Measurements from ENCODE around the gene FMNL2.
A peak's percentile ranks its signal among the peaks of the same experiment; 100 is the strongest.

FMNL2 gene

GRCh38 chr2:152405206-152406118, 70.5 kb downstream of the FMNL2 start:
- DNase-seq, result no peak

DNA sequence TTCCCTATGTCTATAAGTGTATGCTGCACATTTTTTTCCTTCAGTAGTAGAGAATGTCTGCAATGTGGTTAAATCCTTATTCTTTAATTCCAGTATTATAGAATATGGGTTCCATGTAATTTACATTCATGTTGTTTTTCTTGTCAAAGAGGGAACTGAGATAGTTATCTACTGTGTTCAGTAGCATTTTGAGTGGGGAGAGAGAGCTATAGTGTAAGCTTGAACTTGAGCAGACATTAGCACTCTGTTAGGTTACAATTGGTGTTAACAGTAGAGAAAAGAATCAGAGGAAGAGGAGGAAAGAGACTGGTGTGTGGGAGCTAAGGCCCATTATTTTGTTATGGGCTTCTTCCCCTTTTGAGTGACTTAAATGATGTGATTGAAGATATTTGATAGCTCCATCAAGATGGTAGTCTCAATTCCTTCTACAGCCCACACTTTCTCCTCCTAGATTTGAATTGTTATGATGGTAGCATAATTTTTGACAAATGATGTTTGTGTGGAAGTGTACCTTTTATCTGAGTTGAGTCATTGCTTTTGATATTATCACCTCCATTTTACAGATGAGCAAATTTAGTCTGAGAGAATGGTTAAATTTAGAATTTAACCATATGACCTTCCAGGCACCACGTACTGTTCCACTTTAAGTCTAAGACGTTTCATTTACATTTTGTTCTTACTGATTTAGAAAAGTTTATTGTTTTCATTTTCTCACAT, 71.3 kb downstream of the FMNL2 start:
- DNase-seq, result no peak

GRCh38 chr2:152406836-152407161, 71.8 kb downstream of the FMNL2 start:
- DNase-seq, result no peak

GRCh38 chr2:152407204-152407721, 72.3 kb downstream of the FMNL2 start:
- no peak for DNase-seq

DNA sequence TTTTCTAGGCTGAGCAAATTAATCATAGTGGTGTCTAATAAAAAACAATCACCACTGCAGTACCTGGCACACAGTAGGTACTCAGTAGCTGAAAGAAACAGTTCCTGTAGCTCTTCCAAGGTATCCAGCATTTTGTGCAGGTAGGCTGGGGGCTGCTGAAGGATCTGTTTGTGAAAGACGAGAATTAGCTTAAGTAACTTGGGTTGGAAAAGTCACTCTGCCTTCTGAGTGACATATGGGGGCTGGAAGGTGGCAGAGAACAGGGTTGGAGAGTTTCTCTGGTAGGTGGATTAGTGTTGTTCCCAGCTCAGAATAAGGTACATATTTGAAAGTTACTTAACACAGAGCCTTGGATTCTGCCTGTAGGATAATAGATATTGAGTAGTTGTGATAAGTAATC, 72.8 kb downstream of the FMNL2 start:
- no peak for DNase-seq

DNA sequence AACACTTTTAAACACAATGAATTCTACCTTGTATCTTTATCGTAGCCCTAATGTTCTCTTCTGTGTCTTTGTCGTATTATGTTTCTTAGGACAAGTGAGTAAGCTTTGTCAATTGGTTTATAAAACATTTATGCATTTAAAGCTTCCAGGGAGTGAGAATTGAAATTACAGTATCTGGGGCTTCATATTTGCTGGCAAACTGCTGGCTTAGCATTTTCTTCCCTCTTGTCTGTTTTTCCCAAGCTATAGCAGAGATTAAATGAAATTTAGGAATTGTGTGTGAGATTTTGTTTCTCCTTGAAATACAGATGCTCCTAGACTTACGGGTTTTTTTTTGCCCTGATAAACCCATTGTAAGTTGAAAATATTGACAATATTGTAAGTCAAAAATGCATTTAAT, 73.3 kb downstream of the FMNL2 start:
- DNase-seq, result no peak

DNA sequence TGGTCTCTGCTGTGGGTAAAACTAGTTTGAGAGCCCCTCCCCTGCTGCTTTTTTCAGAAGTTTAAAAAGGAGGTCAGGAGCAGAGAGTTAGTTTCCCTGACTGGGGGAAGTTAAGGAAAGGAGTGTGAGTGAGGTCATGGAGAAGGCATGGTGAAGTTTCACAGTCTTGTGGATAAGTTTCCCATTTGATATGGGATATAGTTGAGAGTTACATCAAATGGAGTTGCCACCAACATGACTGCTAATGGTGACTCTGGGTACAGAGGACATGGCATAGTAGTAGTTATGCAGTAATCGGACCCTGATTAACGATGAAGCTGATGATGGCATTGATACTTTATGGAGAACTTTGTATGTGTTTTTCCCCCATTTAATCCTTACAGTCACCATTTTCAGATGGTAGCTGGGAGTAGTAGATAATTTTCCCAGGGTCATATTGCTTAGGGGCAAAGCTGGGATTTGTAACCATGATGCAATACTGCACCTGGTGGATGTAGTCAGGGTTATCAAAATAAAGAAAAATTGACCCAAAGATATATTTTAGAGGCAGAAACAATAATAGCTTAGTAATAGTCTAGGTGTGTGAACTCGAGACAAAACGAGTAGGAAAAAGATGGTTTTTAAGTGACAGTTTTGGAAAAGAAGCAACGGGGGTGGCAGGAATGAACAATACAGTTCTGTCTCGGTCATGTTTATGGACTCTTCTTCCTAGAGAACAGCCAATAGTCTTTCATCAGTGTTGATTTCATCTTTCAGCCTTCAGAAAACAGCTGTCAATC, 74.6 kb downstream of the FMNL2 start:
- no peak for DNase-seq

- no peak for DNase-seq
These were observed 75.2 kb downstream of the FMNL2 start for GRCh38 chr2:152410165-152410597.

DNA sequence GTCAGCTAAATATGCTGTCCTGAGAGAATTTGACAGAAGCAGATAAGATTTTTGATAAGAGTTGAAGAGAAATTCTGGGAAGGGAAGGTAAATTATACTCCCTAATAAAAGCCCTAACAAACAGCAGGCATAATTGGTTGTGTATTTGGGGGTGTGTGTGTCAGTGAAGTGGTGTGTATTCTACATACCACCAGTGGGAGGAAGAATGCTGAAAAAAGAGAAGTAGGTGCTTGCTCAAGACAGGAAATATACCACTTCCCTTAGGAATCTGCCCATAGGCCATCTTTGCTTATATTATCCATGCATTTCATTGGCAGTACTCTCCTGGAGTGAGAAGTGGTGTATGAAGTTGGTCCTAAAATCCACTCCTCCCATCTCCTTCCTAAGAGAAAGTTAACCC, 76.2 kb downstream of the FMNL2 start:
- no peak for DNase-seq

- no peak for DNase-seq
These were observed 78.5 kb downstream of the FMNL2 start for GRCh38 chr2:152413228-152414030.

- peak in 1 of 3 experiments; percentile 3 for DNase-seq
These were observed 80.3 kb downstream of the FMNL2 start for GRCh38 chr2:152415231-152415642.

- no peak for DNase-seq
These were observed 80.8 kb downstream of the FMNL2 start for GRCh38 chr2:152415796-152416195.

GRCh38 chr2:152418688-152419087, 83.7 kb downstream of the FMNL2 start:
- DNase-seq, result no peak

DNA sequence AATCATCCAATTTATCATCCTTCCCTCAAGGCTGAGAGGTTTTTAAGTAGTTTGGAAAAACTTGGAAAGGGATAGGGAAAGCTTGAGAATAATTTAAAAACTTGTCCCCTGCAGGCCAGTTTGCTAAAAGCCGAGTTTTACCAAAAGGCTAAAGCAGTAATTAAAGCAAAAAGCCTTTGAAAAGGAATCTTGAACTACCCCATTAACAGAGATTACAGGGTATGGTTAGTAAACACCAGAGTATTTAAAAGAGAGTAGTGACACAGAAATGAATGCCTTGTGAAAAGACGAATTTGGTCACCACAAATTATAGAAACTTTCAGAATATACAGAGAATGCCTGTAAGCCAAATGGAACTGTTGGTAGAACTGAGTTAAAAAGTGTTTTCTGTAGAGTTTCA, 85.0 kb downstream of the FMNL2 start:
- peak in 1 of 3 experiments; percentile 44 for DNase-seq

GRCh38 chr2:152420363-152420762, 85.4 kb downstream of the FMNL2 start:
- no peak for DNase-seq

DNA sequence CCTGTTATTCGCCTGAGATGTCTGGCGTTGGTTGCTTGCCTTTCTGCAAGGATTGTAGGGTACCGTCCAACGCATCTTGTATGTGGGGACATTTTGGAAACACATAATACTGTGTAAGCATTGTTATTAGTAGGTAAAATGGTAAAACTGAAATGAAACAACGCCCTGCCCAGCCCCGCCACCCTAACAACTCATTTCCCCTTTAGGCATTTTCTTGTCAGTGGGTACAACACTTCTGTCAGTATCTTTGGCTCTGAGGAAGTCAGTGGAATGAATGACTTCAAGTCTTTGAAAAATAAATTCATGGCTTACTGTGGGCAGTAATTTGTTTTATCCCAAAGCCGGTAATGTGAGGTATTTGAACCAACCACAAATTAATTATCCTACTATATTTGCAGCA, 86.0 kb downstream of the FMNL2 start:
- DNase-seq, result no peak

- peak in 2 of 3 experiments; percentile 5 to 34 for DNase-seq
These were observed 86.8 kb downstream of the FMNL2 start for GRCh38 chr2:152421521-152422370.

- DNase-seq, result no peak
These were observed 88.7 kb downstream of the FMNL2 start for GRCh38 chr2:152423684-152424083.

DNA sequence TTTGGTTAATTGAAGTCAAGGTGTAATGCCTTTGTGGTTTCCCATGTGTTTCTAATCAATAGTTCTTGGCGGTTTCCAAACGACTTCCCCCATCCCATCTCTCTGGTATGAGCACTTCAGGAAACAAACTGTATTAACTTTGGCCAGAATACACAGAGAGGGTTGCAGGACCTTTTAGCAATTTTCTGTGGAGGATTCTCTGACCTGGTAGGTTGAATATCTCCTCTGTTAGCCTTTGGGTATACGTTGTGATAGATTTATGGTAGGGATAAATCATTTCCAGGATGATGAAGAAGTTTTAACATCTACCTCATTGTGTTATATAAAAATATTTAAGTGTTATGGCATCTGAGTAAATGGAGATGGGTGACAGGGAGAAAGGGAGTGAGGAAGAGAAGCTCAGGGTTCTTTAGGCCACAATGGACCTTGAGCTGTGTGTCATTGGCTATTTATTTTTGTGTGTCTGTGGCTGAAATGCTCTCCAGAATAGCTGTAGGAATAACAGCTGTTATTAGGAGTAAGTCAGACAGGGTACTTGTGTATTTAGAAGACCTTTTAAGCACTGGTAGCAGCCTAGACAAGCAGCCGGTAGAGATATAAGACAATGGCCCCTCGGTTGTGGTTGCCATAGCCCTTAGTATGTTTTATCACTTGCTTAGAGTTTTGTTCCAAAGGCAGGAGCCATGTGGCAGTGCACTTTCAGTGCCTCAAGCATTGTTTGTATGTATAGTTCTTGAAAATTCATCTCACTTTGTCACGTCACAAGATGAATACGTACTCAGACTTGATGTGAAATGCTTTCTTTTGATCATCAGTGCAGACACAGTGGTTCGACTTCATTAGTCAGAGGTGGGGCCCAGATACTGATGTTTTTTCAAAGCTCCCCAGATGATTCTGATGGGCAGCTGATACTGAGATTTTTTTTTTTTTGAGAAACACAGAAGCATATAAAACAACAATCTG, 91.1 kb downstream of the FMNL2 start:
- no peak for DNase-seq

- DNase-seq, result no peak
These were observed 91.8 kb downstream of the FMNL2 start for GRCh38 chr2:152426801-152427200.
